Memory B cell (primary cell): Measurements from ENCODE around the gene ANAPC2.

Experiments
- ATAC-seq: fragments of 150-1000 bp; cut with Tn5 transposase; 2 replicates; pipeline ENCODE4 v1.10.0; 2021; ENCODE audit warnings: low read depth, mild to moderate bottlenecking, moderate library complexity
- DNase-seq, 2 donors: peaks; one replicate each; pipeline ENCODE4 v3.0.0; 2022; ENCODE audit warnings: low spot score in 2 of 2
- H3K27ac Mint-ChIP-seq: one replicate; pipeline ENCODE4 v1.8.0; 2022; ENCODE audit warnings: mild to moderate bottlenecking, moderate library complexity, mixed read lengths
- H3K27me3 Mint-ChIP-seq: one replicate; pipeline ENCODE4 v1.8.0; 2022; ENCODE audit warnings: mixed read lengths
- H3K36me3 Mint-ChIP-seq: one replicate; pipeline ENCODE4 v1.8.0; 2022; ENCODE audit warnings: mild to moderate bottlenecking, mixed read lengths
- H3K4me1 Mint-ChIP-seq: one replicate; pipeline ENCODE4 v1.8.0; 2022; ENCODE audit warnings: mixed read lengths
- H3K4me3 Mint-ChIP-seq: one replicate; pipeline ENCODE4 v1.8.0; 2022; ENCODE audit warnings: mild to moderate bottlenecking, moderate library complexity, mixed read lengths
- H3K9me3 Mint-ChIP-seq: one replicate; pipeline ENCODE4 v1.8.0; 2022; ENCODE audit warnings: mixed read lengths

The ANAPC2 gene

GRCh38 chr9:137213160-137214060, 25.1 kb upstream of the ANAPC2 start:
- Mint-ChIP-seq H3K27me3 (no peaks in the 10 kb centered on the region), H3K4me1 (peaks cover 4% of the 10 kb centered on the region), H3K4me3 (no peak overlapping the region), H3K36me3 (peaks cover 5% of the 10 kb centered on the region), H3K27ac (no peak overlapping the region), H3K9me3 (no peaks in the 10 kb centered on the region)
- DNase-seq (no peak), ATAC-seq (no peak)

DNA sequence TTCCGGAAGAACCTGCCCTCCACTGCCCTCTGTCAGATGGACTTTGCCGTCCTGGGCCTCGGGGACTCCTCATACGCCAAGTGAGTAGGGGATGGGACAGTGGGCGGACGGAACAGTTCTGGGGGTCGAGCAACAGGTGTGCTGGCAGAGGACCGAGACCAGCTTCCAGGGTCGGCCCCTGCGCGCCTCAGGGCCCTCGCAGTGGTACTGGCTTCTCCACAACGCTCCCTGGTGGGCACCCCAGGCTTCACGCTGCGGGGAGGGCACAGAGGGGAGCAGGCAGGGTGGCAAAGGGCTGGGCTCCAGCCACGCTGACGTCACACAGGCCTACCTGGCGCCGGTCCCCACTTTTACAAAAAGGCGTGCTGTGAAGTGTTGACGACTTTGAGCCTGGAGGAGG, 24.2 kb upstream of the ANAPC2 start:
- no peaks in the 10 kb centered on the region for H3K27me3 Mint-ChIP-seq
- H3K27ac Mint-ChIP-seq, result no peak overlapping the region
- DNase-seq, result no peak
- H3K9me3 Mint-ChIP-seq, result no peaks in the 10 kb centered on the region
- no peak overlapping the region for H3K4me3 Mint-ChIP-seq
- no peak for ATAC-seq
- peaks cover 5% of the 10 kb centered on the region for H3K4me1 Mint-ChIP-seq
- H3K36me3 Mint-ChIP-seq, result peaks cover 6% of the 10 kb centered on the region

GRCh38 chr9:137211532-137211931, 23.2 kb upstream of the ANAPC2 start:
- Mint-ChIP-seq H3K36me3 (peaks cover 15% of the 10 kb centered on the region), H3K4me1 (peaks cover 15% of the 10 kb centered on the region), H3K4me3 (no peak overlapping the region), H3K27me3 (no peaks in the 10 kb centered on the region), H3K9me3 (no peaks in the 10 kb centered on the region), H3K27ac (no peak overlapping the region)
- ATAC-seq (no peak), DNase-seq (no peak)

GRCh38 chr9:137206602-137207001, 18.2 kb upstream of the ANAPC2 start:
- peak overlapping the region; percentile 93 for H3K4me3 Mint-ChIP-seq
- H3K27me3 Mint-ChIP-seq, result no peaks in the 10 kb centered on the region
- DNase-seq (no peak), ATAC-seq (no peak)
- peak overlapping the region; percentile 94 for H3K27ac Mint-ChIP-seq
- peaks cover 13% of the 10 kb centered on the region for H3K36me3 Mint-ChIP-seq
- H3K9me3 Mint-ChIP-seq, result no peaks in the 10 kb centered on the region
- H3K4me1 Mint-ChIP-seq, result peaks cover 35% of the 10 kb centered on the region

DNA sequence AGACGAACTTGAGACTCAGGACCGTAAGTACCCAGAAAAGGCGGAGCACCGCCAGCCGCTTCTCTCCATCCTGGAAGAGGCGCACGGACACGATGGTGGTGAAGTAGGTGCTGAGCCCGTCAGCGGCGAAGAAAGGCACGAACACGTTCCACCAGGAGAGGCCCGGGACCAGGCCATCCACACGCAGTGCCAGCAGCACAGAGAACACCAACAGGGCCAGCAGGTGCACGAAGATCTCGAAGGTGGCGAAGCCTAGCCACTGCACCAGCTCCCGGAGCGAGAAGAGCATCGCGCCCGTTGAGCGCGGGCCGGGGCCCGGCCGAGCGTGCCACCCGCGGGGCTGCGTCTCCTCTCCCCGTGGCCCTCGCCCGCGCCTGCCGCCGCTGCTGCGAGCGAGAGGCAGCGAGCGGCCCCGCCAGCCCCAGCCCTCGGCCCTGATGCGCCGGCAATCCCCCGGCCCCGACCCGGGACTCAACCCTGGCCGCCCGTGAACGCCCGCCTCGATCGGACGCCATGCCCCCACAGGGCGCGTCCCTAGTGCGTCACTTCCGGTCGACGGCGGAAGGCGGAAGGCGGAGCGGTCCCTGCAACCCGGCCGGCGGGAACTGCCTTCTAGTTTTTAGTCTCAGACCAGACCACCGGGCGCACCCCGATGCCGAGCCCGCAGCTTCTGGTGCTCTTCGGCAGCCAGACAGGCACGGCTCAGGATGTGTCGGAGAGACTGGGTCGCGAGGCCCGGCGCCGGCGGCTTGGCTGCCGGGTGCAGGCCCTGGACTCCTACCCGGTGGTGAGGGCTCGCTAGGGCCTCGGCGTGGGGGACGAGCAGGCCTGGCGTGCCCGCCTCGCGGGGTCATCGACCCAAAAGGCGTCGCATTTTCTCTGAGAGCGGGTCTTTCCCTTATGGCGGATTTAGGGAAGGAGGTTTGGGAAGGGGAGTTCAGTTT, 17.0 kb upstream of the ANAPC2 start, which contains the start of the genes NDOR1 and TMEM203:
Gene NDOR1 (plus strand): TSS at position 575 of the 944 bp plus-strand sequence. CDS start 78 bp downstream, at position 653.
Gene TMEM203 (minus strand): TSS at position 523 of the 944 bp plus-strand sequence. CDS start 234 bp downstream, at position 289.
- Mint-ChIP-seq H3K4me1 (peaks cover 36% of the 10 kb centered on the region), H3K36me3 (peaks cover 13% of the 10 kb centered on the region)
- peak; percentile 64 for ATAC-seq

DNA sequence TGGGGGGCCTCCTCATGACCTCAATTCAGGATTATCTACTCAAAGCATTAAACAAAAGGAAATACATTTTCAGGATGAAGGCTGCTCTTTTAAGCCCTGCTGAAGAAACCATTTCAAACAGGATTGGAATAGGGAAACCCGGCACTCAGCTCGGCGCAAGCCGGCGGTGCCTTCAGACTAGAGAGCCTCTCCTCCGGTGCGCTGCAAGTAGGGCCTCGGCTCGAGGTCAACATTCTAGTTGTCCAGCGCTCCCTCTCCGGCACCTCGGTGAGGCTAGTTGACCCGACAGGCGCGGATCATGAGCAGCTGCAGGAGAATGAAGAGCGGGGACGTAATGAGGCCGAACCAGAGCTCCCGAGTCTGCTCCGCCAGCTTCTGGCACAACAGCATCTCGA, 16.4 kb upstream of the ANAPC2 start:
- H3K4me1 Mint-ChIP-seq, result peaks cover 36% of the 10 kb centered on the region
- no peaks in the 10 kb centered on the region for H3K9me3 Mint-ChIP-seq
- ATAC-seq, result no peak
- peaks cover 13% of the 10 kb centered on the region for H3K36me3 Mint-ChIP-seq
- peak overlapping the region; percentile 94 for H3K27ac Mint-ChIP-seq
- peak overlapping the region; percentile 93 for H3K4me3 Mint-ChIP-seq
- no peak for DNase-seq
- H3K27me3 Mint-ChIP-seq, result no peaks in the 10 kb centered on the region

More for the DNA sequence above, 17.0 kb upstream of the ANAPC2 start, which contains the start of the genes NDOR1 and TMEM203:
- Mint-ChIP-seq H3K27me3 (no peaks in the 10 kb centered on the region), H3K27ac (peak within 1 kb of the TSS; percentile 94), H3K9me3 (no peaks in the 10 kb centered on the region), H3K4me3 (peak within 1 kb of the TSS; percentile 93)
- peak; percentile 91 to 97 for DNase-seq

GRCh38 chr9:137202966-137203365, 14.6 kb upstream of the ANAPC2 start:
- H3K4me3 Mint-ChIP-seq, result no peak overlapping the region
- H3K4me1 Mint-ChIP-seq, result peaks cover 39% of the 10 kb centered on the region
- ATAC-seq, result no peak
- H3K27me3 Mint-ChIP-seq, result no peaks in the 10 kb centered on the region
- DNase-seq, result no peak
- peaks cover 10% of the 10 kb centered on the region for H3K36me3 Mint-ChIP-seq
- H3K9me3 Mint-ChIP-seq, result no peaks in the 10 kb centered on the region
- H3K27ac Mint-ChIP-seq, result no peak overlapping the region

GRCh38 chr9:137201205-137201868, 13.0 kb upstream of the ANAPC2 start:
- Mint-ChIP-seq H3K36me3 (no peaks in the 10 kb centered on the region), H3K27ac (peak overlapping the region; percentile 81), H3K27me3 (no peaks in the 10 kb centered on the region), H3K9me3 (no peaks in the 10 kb centered on the region), H3K4me1 (peaks cover 28% of the 10 kb centered on the region), H3K4me3 (peak overlapping the region; percentile 83)
- ATAC-seq, result no peak
- DNase-seq, result no peak

DNA sequence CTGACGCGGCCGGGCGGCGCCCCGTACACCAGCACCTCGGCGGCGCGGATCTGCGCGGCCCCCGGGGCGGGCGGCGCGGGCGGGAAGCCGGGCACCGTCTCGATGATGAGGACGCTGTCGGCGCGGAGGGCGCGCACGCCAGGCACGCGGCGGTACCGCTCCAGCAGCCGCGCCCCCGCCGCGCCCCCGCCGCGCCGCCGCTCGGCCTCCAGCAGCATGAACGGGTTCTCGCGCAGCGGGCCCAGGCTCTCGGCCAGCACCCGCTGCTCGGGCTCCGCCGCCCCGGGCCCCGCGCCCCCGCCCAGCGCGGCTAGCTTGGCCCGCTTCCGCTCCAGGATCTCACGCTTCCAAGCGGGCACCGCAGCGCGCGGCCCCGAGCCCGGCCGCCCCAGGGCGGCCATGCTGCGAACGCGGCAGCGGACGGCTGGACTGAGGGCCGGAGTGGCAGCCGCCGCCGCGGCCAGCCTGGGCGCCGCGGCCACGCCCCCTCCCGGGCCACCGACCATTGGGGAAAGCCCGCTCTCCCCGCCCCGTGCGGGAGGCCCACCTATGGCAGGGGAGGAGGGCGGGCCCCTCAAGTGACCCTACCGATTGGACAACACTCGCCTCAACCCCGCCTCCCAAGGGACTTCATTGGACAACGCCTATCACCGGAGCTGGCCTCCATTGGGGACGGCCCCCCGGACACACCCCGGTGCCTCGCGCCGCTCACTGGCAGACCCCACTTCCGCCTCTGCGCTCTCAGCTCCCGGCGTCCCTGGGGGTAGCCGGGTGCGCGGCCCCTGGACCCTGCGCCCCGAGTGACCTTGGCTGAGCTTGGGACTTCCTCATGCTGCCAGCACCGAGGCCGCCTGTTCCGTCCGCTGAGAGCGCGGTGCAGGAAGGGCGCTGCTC, 12.2 kb upstream of the ANAPC2 start, which contains the start of gene TPRN:
Gene TPRN (minus strand): TSS at position 431 of the 894 bp plus-strand sequence. CDS start 30 bp downstream, at position 401.
- Mint-ChIP-seq H3K27ac (peak within 1 kb of the TSS; percentile 81), H3K27me3 (no peaks in the 10 kb centered on the region), H3K36me3 (no peaks in the 10 kb centered on the region), H3K4me3 (peak within 1 kb of the TSS; percentile 83), H3K4me1 (peaks cover 21% of the 10 kb centered on the region), H3K9me3 (no peaks in the 10 kb centered on the region)
- peak; percentile 87 to 98 for DNase-seq
- ATAC-seq, result peak; percentile 88

GRCh38 chr9:137199411-137200121, 11.2 kb upstream of the ANAPC2 start:
- Mint-ChIP-seq H3K9me3 (no peaks in the 10 kb centered on the region), H3K36me3 (no peaks in the 10 kb centered on the region), H3K4me3 (peak overlapping the region; percentile 83), H3K4me1 (peaks cover 22% of the 10 kb centered on the region), H3K27ac (no peak overlapping the region), H3K27me3 (no peaks in the 10 kb centered on the region)
- ATAC-seq, result no peak
- no peak for DNase-seq

DNA sequence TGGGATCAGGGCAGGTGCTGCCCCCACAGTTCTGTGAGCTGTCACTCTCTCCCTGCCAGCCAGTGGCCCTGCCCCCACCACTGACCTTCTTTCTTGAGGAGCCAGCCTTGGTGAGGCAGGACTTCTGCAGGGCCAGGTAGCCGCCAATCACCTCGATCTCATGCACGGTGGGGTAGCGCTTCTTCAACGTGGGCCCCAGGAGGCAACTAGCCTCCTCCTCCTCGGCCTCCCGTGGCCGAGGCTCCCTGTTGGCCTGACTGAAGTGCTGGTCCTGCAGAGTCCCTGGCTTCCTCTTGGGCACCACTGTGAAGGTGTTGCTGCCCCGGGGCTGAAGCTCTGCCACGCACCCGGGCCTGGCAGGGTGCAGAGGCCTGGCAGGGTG, 10.5 kb upstream of the ANAPC2 start:
- Mint-ChIP-seq H3K27me3 (no peaks in the 10 kb centered on the region), H3K9me3 (no peaks in the 10 kb centered on the region), H3K27ac (no peak overlapping the region), H3K4me3 (no peak overlapping the region), H3K36me3 (no peaks in the 10 kb centered on the region), H3K4me1 (peaks cover 19% of the 10 kb centered on the region)
- ATAC-seq (no peak), DNase-seq (no peak)
